Ishikawa (cell line): ENCODE results near the gene PLCD1.

Experiments
- CEBPB ChIP-seq: IDR thresholded peaks from 2 replicates; pipeline ENCODE4 v1.6.1; 2012
- CREB1 ChIP-seq: IDR thresholded peaks from 2 replicates; pipeline ENCODE4 v1.6.1; 2012; ENCODE audit warnings: low read depth
- EGR1 ChIP-seq: IDR thresholded peaks from 2 replicates; pipeline ENCODE4 v1.6.1; 2012
- EP300 ChIP-seq: IDR thresholded peaks from 2 replicates; pipeline ENCODE4 v1.6.1; 2012; ENCODE audit warnings: borderline replicate concordance
- FOXM1 ChIP-seq: IDR thresholded peaks from 2 replicates; pipeline ENCODE4 v1.6.1; 2012; ENCODE audit warnings: low read depth, borderline replicate concordance
- NFIC ChIP-seq: IDR thresholded peaks from 2 replicates; pipeline ENCODE4 v1.6.1; 2012
- RAD21 ChIP-seq: IDR thresholded peaks from 2 replicates; pipeline ENCODE4 v1.6.1; 2012; ENCODE audit warnings: low read depth
- REST ChIP-seq: IDR thresholded peaks from 2 replicates; pipeline ENCODE4 v1.6.1; 2012; ENCODE audit warnings: low read depth, mild to moderate bottlenecking
- TAF1 ChIP-seq: IDR thresholded peaks from 2 replicates; pipeline ENCODE4 v1.6.1; 2012; ENCODE audit warnings: low read depth, mild to moderate bottlenecking
- TCF12 ChIP-seq: IDR thresholded peaks from 2 replicates; pipeline ENCODE4 v1.6.1; 2012; ENCODE audit warnings: low read depth
- TEAD4 ChIP-seq: IDR thresholded peaks from 2 replicates; pipeline ENCODE4 v1.6.1; 2012
- YY1 ChIP-seq: IDR thresholded peaks from 2 replicates; pipeline ENCODE4 v1.6.1; 2012; ENCODE audit warnings: low read depth
- ZBTB7A ChIP-seq: IDR thresholded peaks from 2 replicates; pipeline ENCODE4 v1.6.1; 2012; ENCODE audit warnings: low read depth
- TF ChIP-seq, protein P1 (sequence below): IDR thresholded peaks from 2 replicates; pipeline ENCODE4 v1.6.1; 2012
- TF ChIP-seq, protein P2 (sequence below): IDR thresholded peaks from 2 replicates; pipeline ENCODE4 v1.6.1; 2012

Gene PLCD1

DNA sequence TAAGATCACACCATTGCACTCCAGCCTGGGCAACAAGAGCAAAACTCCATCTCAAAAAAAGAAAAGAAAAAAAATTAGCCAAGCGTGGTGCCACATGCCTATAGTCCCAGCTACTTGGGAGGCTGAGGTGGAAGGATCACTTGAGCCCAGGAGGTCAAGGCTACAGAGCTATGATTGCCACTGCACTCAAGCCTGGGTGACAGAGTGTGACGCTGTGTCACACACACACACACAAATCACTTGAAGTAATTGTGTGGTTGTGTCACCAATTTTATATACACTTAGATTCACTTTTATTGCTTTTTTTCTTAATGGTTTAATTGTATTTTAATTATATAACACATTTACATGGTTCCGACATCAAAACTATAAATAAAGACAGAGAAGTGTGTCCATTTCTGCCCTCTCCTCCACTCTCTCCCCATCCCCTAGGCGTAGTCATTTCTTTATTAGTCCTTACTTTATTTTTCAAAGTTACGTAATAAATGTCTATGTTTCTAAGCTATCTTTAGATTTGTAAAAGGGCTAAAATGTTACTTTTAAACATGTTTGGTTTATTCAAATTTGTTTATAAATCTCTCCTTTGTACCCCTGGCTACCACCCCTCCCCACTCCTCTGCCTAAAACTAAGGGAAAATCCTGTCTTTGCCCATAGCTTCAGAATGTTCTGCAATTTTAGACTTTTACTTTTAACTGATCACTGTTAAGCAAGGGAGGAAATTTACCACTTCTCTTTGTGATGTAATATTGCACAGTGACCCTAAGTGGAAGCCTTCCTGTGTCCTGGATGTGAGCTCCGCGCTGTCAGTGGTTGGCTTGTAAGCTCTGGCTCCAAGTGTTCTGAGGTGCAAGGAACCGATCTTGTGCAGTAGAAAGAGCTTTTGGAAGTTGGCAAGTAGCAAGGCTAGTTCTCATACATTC is 49.6 kb downstream of the PLCD1 start:
- no peak for TF ChIP-seq TAF1
- TF ChIP-seq YY1 = no peak
- no peak for TF ChIP-seq CEBPB
- TF ChIP-seq EP300 = no peak

DNA sequence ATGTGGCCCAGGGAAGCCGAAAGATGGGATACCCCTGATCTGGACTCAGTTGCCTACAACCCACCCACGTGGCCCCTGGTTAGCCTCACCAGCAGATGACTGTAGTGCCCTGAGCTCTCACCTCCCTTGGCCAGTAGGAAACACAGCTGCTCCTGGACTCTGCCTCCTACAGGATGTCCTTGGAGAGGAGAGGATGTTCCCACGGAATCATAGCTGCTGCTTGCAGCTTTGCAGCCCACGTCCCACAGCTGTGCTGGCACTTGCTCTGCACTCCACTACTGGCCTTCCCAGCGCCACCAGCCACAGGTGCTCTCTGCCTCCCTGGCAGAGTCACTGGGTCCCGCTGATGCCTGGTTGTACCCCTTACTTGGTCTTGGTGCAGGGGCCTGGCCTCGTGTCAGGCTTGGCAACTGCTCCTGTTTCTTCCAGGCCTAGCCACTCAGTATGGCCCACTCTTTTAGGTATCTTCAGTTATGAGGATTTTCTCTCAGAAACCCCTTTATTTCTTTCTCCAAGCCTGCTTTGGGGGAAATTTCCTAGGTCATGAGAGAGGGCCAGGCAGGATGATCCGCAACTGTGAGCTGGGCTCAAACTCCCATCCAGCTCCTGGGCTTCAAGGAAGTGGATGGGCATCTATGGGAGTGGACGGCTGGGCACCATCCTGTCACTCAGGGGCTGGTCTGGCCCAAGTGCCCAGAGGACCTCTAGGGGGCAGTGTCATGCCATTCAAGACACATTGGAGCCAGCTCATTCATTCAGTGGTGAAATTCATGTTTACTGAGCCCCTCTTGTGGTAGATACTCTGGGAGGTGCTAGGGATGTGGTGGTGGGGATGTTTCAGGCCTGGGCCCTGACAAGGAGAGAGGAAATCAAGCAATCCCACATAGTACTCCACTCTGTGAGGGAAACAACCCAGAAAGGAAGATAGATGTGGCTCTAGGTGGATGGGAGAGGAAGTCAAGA is 55.0 kb downstream of the PLCD1 start:
- TF ChIP-seq ZBTB7A (no peak), RAD21 (peak; percentile 84)

GRCh38 chr3:37973246-37974054 is 56.0 kb downstream of the PLCD1 start:
- TF ChIP-seq FOXM1 = no peak
- TF ChIP-seq, protein P1, sequence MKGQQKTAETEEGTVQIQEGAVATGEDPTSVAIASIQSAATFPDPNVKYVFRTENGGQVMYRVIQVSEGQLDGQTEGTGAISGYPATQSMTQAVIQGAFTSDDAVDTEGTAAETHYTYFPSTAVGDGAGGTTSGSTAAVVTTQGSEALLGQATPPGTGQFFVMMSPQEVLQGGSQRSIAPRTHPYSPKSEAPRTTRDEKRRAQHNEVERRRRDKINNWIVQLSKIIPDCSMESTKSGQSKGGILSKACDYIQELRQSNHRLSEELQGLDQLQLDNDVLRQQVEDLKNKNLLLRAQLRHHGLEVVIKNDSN = no peak

- TF ChIP-seq REST = no peak
- no peak for TF ChIP-seq ZBTB7A
- TF ChIP-seq RAD21 = no peak
- no peak for TF ChIP-seq TEAD4
- no peak for TF ChIP-seq FOXM1
- no peak for TF ChIP-seq CREB1
- TF ChIP-seq, protein P1 = no peak
- TF ChIP-seq NFIC = no peak
- no peak for TF ChIP-seq CEBPB
- no peak for TF ChIP-seq TAF1
- TF ChIP-seq, protein P2, sequence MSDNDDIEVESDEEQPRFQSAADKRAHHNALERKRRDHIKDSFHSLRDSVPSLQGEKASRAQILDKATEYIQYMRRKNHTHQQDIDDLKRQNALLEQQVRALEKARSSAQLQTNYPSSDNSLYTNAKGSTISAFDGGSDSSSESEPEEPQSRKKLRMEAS = no peak
- no peak for TF ChIP-seq EP300
- no peak for TF ChIP-seq EGR1
- no peak for TF ChIP-seq YY1
- TF ChIP-seq TCF12 = no peak
Observed at GRCh38 chr3:37971467-37971866, 58.0 kb downstream of the PLCD1 start.

- TF ChIP-seq, protein P2 = no peak
- TF ChIP-seq TCF12 = no peak
- TF ChIP-seq CEBPB = no peak
- TF ChIP-seq REST = no peak
- TF ChIP-seq NFIC = no peak
- TF ChIP-seq TEAD4 = no peak
- TF ChIP-seq, protein P1 = no peak
- no peak for TF ChIP-seq EGR1
- TF ChIP-seq CREB1 = no peak
- no peak for TF ChIP-seq TAF1
- no peak for TF ChIP-seq ZBTB7A
- no peak for TF ChIP-seq YY1
Observed at GRCh38 chr3:37970802-37971201, 58.6 kb downstream of the PLCD1 start.
